ENCODE results near the gene CCDC85A.

The CCDC85A gene

DNA sequence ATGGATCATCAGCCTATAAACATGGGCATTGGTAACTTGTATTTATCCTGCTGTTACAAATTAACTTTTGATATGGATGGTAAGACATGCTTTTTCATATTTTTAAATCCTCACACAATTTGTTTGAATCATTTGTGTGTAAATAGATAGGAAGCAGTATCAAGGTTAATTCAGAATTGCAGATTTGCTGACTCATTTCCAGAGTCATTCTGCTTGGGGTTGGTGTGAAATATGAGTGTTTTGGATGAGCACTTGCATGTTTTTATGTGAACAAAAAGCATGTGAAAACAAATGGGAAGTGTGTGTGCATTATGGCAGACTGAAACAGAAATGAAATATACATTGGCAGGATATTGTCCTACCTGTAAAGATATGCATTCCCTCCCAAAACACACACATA lies 11.8 kb downstream of the CCDC85A start:
- DNase-seq: no peak

DNA sequence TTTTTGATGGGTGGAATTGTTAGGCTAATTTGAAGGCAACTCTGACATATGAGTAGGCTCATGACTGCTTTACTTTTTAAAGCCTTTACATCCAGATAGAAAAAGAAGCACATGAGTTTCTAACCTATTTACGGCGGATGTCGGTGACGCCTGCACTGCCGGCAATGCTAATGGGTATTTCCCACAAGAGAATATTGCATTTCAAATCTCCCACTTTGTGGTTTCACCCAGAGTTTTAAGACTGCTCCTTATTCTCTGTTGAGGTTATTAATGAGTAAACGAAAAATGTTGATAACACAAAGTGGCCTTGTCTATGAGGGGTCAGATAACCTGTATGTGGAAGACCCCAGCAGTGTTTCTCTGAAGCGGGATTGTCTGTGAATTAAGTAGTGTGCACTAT lies 14.0 kb downstream of the CCDC85A start:
- no peak for DNase-seq

DNA sequence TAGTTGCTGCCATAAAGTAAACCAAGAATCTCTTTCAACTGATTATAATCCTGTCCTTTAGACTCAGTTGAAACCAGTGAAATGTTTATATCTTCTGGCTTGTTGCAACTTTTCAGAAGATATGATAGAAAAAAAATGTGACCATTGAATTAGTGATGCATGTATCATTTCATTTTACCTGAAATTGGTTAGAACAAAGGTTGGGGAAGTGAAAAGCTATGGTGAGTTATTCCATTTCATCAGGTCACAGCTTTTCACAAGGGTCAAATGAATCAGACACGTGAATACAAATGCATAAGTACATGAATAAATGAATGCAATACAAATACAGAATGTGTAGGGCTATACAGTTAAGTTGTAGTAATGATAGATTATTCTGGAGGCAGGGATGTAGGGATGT lies 15.1 kb downstream of the CCDC85A start:
- no peak for DNase-seq

DNA sequence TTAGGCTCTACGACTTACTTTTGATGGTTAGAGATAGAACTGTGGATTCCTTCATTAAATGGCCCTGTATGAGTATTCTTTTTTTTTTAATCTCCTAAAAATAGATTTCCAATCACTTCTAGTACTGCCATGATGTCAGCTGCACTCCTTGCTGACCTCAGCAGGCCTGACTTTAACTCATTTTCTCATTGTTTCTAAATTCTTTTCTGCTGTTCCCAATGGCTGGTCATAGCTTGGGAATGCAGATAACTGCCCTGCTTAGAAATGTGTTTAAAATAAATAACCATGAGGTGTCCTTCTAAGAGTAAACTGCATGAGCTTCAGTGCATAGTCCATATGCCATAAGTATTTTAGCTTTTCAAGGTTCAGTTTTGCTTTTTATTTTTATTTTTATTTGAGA lies 15.7 kb downstream of the CCDC85A start:
- no peak for DNase-seq

DNA sequence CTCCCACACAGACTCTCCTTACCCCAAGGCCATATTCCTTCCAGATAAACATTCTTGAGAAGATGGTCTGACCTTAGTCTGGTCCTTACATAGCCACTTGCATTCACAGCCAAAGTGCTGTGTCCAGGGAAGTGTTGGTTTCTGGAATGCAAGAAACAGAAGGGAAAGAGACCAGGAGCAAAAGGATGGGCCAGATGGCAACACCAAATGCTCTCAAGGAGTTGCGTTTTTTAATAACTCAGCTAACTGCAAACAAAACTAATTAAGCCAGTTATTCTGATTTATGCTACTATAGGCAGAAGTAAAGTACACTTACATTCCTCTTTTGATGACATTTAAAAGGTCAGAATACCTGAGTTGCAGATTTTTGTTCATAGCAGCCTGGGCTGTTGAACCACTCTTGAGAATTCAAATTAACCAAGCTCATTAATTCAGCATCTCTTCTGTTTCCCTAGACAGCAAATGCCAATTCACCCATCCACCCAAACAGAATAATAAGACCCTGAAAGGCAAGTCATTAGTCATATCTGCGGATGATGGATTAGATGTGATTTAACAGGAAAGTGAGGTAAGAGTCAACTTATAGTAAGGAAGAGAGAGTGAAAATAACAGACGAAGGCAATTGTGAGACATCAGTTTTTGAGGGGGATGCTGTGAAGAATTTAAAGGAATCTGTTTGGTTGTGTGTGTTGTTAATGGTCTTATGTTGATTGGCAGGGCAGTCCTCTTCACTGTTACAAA lies 18.8 kb downstream of the CCDC85A start:
- DNase-seq: no peak

DNA sequence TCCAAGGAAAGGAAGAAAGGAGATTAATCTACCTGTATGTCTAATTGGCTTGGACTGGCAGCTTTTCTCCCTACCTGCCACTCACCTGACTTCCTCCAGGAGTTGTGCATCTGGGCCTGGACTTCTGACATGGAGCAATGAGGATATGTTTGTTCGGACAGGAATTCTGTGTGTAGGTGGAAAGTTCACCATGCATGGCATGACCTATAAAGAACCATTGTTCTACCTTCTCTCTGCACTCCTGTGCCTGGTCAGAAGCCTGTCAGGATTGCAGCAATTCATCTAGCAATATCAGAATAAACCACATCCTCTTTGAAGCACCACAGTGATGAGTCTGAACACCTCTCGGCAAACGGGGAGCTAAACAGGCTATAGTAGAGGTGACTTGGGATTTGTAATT lies 20.8 kb downstream of the CCDC85A start:
- DNase-seq: no peak

DNA sequence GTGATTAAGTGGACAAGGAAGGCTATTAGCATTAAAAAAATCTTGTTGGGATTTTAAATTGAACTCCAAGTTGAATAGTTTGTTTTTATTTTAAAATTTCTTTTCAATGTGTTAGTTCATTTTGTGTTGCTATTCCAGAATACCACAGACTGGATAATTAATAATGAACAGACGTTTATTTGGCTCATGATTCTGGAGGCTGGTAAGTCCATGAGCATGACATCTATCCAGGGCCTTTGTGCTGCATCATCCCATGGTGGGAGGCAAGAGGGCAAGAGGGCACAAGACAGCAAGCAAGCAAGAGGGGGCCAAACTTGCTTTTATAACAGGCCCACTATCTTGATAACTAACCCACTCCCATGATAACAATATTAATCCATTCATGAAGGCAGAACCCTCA lies 22.5 kb downstream of the CCDC85A start:
- no peak for DNase-seq

DNA sequence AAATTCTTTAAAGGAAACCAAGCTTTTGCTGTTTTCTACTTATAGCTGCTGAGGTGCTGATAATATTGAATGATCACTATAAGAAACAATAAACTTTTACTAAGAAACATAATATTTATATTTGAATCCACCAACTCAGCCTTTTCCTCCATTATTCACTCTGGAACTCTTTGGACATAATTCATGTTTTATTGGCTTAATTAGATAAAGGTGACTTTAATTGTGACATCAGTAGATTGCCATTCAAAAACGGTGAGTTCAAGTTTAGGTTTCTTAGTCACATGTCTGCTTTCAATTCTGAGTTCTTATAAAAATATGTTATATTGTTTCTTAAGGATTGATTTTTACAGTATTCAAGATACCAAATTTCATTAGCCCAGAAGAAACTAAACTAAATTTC lies 24.0 kb downstream of the CCDC85A start:
- DNase-seq: no peak

DNA sequence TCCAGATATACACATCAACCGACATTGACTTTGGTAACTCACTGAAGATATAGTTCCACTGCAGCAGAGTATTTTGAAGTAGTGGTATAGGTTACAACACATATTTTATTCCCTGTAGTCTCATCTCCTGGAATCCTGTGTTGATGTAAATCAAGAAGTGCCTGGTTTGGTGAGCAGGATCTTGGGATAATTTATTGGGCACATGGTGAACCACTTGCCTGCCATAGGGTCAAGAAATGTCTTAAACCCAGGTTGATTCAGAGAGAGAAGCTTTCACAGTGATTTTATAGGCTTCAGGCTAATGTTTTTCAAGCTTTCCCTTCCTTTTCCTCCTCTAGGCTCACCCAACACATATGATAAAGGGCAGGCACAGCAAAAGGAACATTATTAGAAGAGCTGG lies 24.6 kb downstream of the CCDC85A start:
- DNase-seq: no peak

DNA sequence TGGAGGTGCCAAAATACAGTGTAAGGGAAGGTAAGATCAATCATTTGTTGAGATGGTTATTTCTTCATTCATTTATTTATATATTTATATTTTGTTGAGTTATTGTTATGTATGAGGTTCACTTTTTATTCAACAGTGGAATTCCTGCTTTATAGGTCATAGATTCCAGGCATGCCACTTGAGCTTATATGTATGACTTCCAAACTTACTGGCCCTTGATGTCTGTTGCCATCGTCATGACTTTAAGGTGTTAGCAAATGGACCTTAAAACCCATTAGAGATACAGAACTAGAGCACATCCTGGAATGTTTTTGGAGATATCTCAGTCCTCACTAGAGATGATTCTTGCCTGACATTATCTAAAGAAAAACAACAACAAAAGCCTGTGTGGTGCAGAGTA lies 25.9 kb downstream of the CCDC85A start:
- DNase-seq: no peak

DNA sequence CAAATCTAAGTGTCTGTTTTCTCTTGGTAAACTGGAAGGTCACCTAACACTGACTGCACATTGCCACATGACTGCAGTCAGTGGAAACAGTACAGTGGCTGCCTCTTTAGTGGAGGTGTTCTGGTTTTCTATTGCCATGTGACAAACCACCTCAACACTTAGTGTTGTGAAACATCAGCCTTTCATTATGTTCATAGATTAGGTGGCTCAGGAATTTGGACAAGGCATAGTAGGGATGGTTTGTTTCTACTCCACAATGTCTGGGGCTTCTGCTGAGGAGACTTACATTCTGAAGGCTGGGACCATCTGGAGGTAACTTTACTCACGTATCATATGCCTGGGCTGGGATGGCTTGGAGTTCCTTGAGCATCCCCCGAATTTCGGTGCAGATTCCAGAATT lies 26.5 kb downstream of the CCDC85A start:
- no peak for DNase-seq

DNA sequence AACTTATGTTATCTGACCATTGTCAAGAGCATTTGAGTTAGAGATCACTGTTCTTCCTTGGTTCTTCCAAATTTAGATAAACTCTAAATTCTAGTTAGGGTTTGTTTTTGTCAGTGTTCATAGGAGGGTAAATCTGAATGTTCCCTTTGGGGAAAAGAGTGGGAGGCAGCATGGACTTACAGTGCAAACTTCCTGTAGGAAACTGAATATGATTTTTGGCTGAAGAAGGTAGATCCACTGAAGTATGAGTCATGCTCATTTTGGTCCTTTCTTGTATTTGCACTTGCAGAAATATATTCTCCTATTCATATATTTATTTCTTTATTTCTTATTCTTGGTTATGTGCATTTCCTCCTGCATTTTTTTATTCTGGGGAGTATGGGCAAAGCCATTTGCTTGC lies 27.3 kb downstream of the CCDC85A start:
- no peak for DNase-seq

DNA sequence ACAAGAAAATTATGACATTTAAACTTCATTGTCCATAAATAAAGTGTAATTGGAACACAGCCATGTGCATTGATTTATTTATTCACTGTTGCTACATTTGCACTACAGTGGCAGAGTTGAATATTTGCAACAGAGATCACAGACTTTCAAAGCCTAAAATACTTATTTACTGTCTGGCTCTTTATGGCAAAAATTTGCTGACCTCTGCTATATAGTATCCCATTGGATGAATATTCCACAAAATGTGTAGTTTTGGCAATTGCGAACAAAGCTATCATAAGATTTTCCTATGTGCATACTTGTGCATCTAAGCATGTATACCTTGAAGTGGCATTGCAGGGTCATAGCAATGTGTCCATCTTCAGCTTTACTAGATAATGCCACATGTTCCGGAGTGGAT lies 32.1 kb downstream of the CCDC85A start:
- no peak for DNase-seq

DNA sequence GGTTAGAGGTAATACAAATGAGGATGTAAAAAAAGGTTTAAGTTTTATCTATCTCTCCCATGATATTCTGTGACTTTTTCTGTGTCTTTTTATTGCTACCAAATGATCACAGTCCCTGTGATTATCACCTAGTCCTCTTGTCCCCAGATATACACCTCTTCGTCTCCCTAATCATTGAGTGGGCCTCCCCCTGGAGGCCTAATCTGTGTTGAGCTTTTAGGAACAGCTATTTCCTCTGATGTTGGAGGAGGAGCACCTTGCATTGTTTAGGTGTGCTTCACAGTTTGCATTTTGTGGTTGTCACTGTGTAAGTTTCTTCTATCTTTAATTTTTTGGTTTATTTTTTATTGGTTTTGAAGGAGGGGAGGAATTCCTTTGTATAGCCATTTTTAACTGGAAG lies 33.3 kb downstream of the CCDC85A start:
- no peak for DNase-seq

DNA sequence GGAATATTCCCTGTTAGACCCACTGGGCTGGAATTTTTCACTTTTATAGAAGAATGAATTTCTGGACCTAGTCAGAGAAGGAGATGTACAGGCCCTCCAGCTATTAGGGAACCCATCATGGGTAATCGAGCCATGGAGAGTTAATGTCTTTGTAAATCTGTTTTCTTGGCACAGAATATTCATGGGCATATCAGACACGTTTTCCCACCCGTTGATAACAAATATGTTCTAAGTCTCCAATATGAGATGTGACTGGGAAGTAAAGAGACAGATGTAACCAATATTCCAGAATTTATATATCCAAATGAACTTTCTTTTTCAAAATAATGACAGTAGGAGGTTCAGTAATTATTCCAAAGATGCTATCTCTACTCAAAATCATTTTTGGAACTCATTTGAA lies 38.7 kb downstream of the CCDC85A start:
- DNase-seq: no peak

DNA sequence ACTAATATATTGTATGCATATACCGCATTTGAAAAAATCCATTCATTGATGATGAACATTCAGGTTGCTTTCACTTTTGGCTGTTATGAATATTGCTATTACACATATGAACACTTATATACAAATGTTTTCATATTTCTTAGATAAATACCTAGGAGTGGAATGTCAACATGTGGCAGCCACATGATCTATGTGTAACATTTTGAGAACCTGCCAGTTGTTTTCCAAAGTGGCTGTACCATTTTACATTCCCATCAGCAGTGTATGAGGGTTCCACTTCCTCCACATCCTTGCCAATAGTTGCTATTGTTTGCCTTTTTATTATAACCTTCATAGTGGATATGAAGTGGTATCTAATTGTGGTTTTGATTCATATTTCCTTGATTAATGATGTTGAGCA lies 40.5 kb downstream of the CCDC85A start:
- no peak for DNase-seq

DNA sequence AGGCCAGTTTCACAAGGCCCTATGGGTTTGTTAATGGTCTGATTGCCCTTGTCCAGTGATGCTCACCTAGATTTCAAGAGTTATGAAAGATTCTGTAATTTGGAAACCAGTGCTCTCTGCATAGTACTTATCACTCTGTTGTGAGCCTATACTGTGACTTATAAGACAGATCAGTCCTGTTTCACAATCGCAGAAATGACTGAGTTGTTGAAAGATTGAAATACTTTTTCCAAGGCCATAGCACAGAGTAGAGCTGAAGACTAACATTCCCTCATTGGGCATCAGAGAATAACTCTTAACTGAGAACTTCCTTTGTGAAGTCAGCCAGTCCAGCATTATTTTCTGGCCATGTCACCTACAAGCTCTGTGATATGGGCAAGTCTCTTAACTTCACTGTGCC lies 44.0 kb downstream of the CCDC85A start:
- DNase-seq: no peak

DNA sequence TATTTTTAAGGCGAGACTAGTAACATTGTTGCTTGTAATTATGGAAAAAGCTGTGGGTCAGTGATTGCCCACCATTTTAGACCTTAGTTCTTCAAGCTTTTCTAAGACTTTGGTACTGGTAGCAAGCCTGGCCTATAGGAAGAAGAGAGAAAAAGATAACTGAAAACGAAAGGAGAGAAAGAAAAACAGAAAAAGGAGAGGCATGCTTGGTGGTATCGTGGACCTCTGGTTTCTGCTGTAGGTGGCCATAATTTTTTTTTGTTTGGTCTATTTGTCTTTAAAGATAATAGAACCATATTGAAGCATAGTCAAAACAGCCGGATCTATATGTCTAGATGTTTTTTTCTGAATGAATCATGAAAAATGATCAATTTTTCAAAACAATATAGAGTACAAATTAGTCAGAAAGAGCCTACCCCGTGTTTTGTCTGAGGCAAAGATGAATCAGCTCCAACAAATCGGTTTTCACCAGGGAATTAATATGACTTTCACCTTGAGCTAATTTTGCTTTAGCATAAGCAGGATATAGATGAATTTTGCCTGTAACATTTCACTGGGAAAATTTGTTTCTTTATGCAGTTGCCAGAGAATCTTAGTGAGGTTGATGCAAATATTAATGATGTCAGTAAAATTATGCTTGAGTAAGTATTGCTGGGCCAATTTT lies 45.7 kb downstream of the CCDC85A start:
- DNase-seq: no peak

DNA sequence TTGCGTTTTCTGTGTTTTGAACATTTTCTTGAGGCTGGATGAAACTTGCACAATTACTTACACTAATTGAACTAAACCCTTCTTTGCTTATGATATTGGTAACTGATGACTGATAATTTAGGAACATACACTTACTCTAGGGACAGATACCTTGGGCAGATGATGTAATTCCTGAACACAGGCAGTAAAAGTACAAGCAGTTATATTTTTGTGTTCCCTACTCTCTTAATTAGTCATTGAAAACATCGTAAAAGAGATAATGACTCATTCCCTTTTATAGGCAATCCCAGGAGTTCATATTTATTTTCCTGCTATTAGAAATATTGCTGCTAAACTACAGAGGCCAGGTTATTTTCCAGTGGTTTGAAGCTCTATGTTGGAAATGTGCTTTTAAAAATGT lies 46.4 kb downstream of the CCDC85A start:
- DNase-seq: no peak

DNA sequence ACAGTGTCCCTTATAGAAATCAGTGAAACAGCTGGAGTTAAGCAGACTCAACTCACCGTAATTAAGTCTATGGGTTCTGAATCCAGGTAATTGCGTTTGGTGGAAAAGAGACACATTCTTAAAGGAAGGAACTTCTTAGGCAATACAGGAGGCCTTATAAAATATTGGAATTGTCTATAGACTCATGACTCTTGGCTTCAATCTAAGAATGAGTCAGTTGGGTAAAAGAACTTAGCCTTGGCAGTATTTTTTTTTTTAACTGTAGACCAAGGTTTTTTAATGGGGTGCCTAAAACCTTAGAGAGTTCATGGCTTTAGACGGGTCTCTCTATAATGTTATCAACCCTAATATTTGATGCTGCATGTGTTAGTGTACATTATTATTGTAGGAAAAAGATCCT lies 47.6 kb downstream of the CCDC85A start:
- DNase-seq: no peak

DNA sequence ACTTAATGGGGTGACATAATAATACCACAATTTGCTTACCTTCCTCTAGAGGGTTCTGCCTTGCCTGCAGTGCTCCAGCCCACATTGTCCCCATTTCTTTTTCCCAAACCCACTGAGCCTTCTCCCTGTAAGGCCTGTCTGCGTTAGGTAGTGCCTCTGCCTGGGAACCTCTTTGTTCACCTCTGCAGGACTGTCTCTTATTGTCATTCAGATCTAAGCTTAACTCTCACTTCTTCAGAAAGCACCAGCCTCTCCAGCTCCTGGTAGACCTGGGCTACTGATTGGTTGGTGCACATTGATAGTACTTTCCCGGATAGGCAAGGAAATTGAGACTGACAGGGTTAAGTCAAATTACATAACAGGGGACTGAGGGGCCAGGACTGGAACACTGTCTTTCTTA lies 49.1 kb downstream of the CCDC85A start:
- DNase-seq: no peak

DNA sequence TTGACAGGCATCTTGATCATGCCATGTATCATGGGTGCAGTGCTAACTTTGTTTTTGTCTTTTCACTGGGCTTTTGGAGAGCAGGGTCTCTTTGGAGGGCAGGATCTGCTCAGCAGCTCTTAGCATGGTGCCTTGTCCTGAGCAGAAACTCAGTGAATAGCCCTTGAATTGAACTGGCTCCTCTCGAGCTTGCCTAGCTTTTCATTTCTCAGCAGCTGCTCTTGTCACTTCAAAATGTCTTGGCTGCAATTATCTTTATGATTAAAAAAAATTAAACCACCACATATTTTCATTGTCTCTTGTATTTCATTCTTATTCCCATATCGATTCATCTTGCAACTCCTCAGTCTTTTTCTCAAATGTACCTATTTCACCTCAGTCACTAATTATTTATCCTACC lies 50.5 kb downstream of the CCDC85A start:
- DNase-seq: no peak

DNA sequence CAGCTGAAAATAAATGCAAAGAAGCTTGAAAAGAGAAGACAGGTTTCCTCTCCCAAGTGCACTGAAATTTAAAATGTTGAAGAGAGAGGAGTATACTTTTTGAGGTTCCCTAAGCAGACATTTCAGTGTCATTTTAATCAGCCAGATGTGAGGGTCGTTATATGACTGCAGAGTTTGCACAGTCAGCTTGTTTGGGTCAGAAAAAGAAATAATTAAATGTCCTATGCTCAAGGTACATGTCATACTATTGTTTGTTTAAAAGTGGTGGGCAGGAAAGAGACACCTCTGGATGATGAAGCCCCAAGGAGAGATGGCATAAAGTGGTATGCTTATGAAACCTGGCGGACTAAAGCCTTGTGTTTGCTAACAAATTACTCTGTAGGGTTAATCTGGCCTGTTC lies 55.2 kb downstream of the CCDC85A start:
- no peak for DNase-seq

DNA sequence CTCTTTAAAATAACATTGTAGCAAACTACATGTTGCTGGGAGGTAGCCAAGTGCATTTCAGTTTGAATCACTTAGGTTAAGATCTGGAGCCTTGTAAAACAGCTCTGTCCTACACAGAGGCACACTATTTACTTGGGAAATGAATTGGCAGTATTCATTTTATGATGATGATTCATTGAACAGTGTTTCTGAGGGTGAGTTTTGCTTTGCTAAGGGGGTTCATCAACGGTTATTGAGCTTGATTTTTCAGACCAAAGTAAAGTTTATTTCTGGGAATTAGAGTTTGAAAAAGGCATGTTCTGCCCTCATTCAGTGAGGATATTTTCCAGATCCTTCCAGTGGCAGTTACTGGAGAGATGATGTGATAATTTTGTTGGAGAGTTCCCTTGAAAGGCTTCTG lies 55.6 kb downstream of the CCDC85A start:
- no peak for DNase-seq

DNA sequence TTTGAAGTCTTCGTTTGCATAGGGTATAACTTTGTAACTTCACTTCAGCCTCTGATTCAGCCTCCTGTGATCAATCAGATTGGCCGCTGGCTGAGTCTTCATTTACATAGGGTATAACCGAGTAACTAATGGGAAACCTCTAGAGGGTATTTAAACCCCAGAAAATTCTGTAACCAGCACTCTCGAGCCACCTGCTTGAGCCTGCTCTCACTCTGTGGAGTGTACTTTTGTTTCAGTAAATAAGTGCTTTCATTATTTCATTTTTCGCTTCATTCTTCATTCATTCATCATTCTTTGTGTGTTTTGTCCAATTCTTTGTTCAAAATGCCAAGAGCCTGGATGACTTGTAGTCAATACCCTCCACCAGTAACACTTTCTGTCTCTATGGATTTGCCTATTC lies 56.4 kb downstream of the CCDC85A start:
- DNase-seq: no peak

Measured in MV-4-11 (cell line).